GM12874 (cell line): ENCODE measurements around the gene EP300.

Experiments used
- CTCF ChIP-seq: IDR thresholded peaks from 2 replicates; pipeline ENCODE4 v1.5.1; 2011; ENCODE audit warnings: low read depth, mild to moderate bottlenecking, control low read depth, low read length, moderate library complexity; ENCODE audit not compliant: insufficient read depth

EP300 gene

GRCh38 chr22:41124086-41124485, 31.7 kb downstream of the EP300 start:
- TF ChIP-seq CTCF: no peak

- TF ChIP-seq CTCF: no peak
These were observed 35.1 kb downstream of the EP300 start for GRCh38 chr22:41127451-41127850.

GRCh38 chr22:41128606-41129005, 36.2 kb downstream of the EP300 start:
- TF ChIP-seq CTCF: no peak

- no peak for TF ChIP-seq CTCF
These were observed 40.2 kb downstream of the EP300 start for GRCh38 chr22:41132550-41132949.

GRCh38 chr22:41140365-41140957, 48.1 kb downstream of the EP300 start:
- TF ChIP-seq CTCF: no peak

- TF ChIP-seq CTCF: no peak
These were observed 54.2 kb downstream of the EP300 start for GRCh38 chr22:41146573-41146972.

GRCh38 chr22:41147722-41148121, 55.3 kb downstream of the EP300 start:
- TF ChIP-seq CTCF: no peak

- no peak for TF ChIP-seq CTCF
These were observed 60.5 kb downstream of the EP300 start for GRCh38 chr22:41152902-41153301.
